Gastrocnemius medialis (tissue), 4 donors: ENCODE data around the gene MARCHF3.

Source experiments
- POLR2A ChIP-seq, 2 donors: fragments of 450-650 bp; IDR thresholded peaks; one replicate each; pipeline ENCODE4 v1.6.1; 2017; ENCODE audit warnings: antibody characterized with exemption in 2 of 2, mild to moderate bottlenecking in 2 of 2, moderate library complexity in 2 of 2
- TF ChIP-seq, protein P1 (sequence below), 5 experiments: fragments of 450-650 bp in 3 of 5; fragments of 200-600 bp in 2 of 5; sonication (generic) in 2 of 5; IDR thresholded peaks in 4 of 5; conservative IDR thresholded peaks in 1 of 5; 1 replicate in 4 of 5; 2 replicates in 1 of 5; pipeline ENCODE4 v1.5.1; 2016 to 2019; ENCODE audit warnings: antibody characterized with exemption in 5 of 5, mild to moderate bottlenecking in 3 of 5, moderate library complexity in 3 of 5

DNA sequence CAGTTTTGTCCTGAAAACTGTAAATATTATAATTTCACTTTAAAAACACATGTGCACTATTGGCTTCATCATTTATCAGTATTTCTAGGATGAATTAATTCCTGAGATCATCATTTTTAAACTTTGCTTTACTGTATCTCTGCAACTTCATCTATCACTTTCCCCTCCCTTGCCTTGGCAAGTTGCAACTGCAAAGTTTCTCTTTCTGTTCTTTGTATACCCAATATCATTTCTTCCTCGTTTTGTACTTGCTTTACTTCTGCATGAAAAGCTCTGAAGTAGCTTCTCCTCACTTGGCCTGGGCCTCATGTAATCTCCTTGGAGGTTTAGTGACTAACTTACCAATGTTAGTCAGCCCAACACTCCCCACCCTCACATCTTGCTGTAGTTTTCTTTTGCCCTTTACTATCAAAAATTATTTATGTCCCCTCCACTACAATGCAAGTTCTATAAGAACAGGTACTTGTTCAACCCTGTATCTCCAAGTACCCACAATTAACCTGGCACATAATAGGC lies 30.2 kb upstream of the MARCHF3 start:
- TF ChIP-seq, protein P1, sequence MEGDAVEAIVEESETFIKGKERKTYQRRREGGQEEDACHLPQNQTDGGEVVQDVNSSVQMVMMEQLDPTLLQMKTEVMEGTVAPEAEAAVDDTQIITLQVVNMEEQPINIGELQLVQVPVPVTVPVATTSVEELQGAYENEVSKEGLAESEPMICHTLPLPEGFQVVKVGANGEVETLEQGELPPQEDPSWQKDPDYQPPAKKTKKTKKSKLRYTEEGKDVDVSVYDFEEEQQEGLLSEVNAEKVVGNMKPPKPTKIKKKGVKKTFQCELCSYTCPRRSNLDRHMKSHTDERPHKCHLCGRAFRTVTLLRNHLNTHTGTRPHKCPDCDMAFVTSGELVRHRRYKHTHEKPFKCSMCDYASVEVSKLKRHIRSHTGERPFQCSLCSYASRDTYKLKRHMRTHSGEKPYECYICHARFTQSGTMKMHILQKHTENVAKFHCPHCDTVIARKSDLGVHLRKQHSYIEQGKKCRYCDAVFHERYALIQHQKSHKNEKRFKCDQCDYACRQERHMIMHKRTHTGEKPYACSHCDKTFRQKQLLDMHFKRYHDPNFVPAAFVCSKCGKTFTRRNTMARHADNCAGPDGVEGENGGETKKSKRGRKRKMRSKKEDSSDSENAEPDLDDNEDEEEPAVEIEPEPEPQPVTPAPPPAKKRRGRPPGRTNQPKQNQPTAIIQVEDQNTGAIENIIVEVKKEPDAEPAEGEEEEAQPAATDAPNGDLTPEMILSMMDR (IDR thresholded peaks at IDR 0.05 in 4 of 5, conservative IDR thresholded peaks at IDR 0.05 in 1 of 5) = no peak
- TF ChIP-seq POLR2A (IDR thresholded peaks at IDR 0.05) = no peak
